Ishikawa (cell line): ENCODE measurements around the gene NOTCH2.

ENCODE experiments used
- CREB1 ChIP-seq: IDR thresholded peaks from 2 replicates; pipeline ENCODE4 v1.6.1; 2012; ENCODE audit warnings: low read depth
- EGR1 ChIP-seq: IDR thresholded peaks from 2 replicates; pipeline ENCODE4 v1.6.1; 2012
- EP300 ChIP-seq: IDR thresholded peaks from 2 replicates; pipeline ENCODE4 v1.6.1; 2012; ENCODE audit warnings: borderline replicate concordance
- FOXM1 ChIP-seq: IDR thresholded peaks from 2 replicates; pipeline ENCODE4 v1.6.1; 2012; ENCODE audit warnings: low read depth, borderline replicate concordance
- MAX ChIP-seq: IDR thresholded peaks from 2 replicates; pipeline ENCODE4 v1.6.1; 2012
- NFIC ChIP-seq: IDR thresholded peaks from 2 replicates; pipeline ENCODE4 v1.6.1; 2012
- RAD21 ChIP-seq: IDR thresholded peaks from 2 replicates; pipeline ENCODE4 v1.6.1; 2012; ENCODE audit warnings: low read depth
- REST ChIP-seq: IDR thresholded peaks from 2 replicates; pipeline ENCODE4 v1.6.1; 2012; ENCODE audit warnings: low read depth, mild to moderate bottlenecking
- TAF1 ChIP-seq: IDR thresholded peaks from 2 replicates; pipeline ENCODE4 v1.6.1; 2012; ENCODE audit warnings: low read depth, mild to moderate bottlenecking
- TCF12 ChIP-seq: IDR thresholded peaks from 2 replicates; pipeline ENCODE4 v1.6.1; 2012; ENCODE audit warnings: low read depth
- TEAD4 ChIP-seq: IDR thresholded peaks from 2 replicates; pipeline ENCODE4 v1.6.1; 2012
- USF1 ChIP-seq: IDR thresholded peaks from 2 replicates; pipeline ENCODE4 v1.6.1; 2012
- YY1 ChIP-seq: IDR thresholded peaks from 2 replicates; pipeline ENCODE4 v1.6.1; 2012; ENCODE audit warnings: low read depth

GRCh38 chr1:119946724-119947123 is 122.7 kb downstream of the NOTCH2 start:
- TF ChIP-seq TAF1: no peak
- TF ChIP-seq CREB1: no peak
- TF ChIP-seq RAD21: no peak
- TF ChIP-seq YY1: no peak
- no peak for TF ChIP-seq EP300
- no peak for TF ChIP-seq FOXM1
- TF ChIP-seq NFIC: no peak
- TF ChIP-seq MAX: no peak
- no peak for TF ChIP-seq REST
- TF ChIP-seq TCF12: no peak
- no peak for TF ChIP-seq EGR1
- no peak for TF ChIP-seq TEAD4
- no peak for TF ChIP-seq USF1
